HG02588 (cell line): ENCODE data around the gene MED13.
"Not testable (repeated sequence)": the region's sequence is repeated elsewhere in the genome, so short reads cannot be mapped to it uniquely, and the experiment has no call there.

Experiments used
- ATAC-seq: cut with Tn5 transposase; IDR thresholded peaks from one replicate; pipeline ENCODE4 v1.9.1; 2021; ENCODE audit warnings: mild to moderate bottlenecking, moderate library complexity; ENCODE audit not compliant: unreplicated experiment

The MED13 gene

DNA sequence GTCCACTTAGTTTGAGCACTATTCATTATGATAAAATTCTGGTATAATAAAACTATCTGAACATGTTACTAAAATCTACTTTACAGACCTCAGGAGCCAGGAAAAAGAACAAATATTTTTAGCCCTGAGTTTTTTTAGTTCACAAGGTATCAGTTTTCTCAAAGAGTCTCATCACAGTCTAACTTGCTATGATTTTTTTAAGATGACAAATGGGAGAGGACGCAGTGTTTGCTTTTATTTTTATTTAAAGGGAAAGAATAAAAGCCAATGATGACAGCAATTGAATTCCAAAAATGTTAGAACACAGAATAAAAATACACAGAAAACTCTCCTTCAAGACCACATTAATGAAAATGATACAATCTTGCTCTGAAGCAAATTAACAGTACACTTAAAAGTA is 7.4 kb downstream of the MED13 start:
- ATAC-seq = no peak

DNA sequence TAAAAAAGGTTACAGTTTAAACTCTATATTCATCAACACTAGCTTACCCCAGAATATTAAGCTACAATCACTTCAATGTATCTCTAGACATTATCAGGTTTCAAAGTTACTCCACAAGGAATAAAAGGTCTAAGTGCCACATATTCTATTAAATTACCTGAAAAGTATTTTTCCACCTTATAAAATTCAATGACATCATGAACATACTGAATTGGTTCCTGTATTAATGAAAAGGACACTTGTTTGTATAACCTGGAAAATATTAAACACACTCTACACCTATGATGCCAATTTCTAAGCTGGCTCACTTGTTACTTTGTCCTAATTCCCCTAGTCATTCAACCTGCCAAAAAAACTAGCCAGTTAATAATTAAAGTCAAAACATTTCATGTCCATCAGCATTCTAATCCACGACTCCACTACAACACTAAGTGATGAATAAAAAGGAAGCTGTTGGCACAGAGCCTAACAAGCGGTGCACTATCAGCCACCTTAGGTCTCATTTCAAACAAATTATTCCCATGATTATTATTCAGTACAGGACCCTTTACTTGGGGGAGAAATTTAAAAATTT is 12.2 kb downstream of the MED13 start:
- ATAC-seq = no peak

DNA sequence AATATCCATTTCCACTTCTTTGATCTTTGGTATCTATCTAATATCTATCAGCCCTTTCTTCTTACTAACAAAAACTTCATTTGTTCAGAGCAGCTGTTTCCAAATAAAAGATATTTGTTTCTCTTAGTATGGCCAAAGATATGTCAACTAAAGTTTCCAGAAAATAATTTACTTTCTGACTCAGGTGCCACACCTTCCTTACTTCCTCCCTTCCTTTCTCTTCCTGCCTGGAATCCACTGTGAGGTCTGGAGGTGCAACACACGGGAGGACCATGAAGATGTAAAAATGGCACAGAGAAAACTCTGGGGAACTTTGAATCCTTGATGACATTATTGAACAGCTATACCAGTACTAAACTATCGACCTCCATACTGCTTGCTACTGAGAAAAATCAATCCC is 14.0 kb downstream of the MED13 start:
- no peak for ATAC-seq

DNA sequence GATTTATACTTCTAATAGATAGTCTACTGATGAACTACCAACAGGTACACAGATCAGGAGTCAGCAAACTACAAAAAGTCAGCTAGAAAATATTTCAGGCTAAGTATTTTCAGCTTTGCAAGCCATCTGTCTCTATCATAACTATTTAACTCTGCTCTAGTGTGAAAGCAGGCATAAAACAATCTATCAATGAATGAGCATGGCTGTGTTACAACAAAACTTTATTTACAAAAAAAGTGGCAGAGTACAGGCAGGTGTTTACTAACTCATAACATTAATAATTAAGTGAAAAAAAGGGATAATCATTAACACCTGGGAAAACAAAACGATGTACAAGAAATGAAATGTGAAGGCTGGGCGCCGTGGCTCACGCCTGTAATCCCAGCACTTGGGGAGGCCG is 15.8 kb downstream of the MED13 start:
- no peak for ATAC-seq

GRCh38 chr17:62048262-62048661 is 16.8 kb downstream of the MED13 start:
- ATAC-seq = no peak

DNA sequence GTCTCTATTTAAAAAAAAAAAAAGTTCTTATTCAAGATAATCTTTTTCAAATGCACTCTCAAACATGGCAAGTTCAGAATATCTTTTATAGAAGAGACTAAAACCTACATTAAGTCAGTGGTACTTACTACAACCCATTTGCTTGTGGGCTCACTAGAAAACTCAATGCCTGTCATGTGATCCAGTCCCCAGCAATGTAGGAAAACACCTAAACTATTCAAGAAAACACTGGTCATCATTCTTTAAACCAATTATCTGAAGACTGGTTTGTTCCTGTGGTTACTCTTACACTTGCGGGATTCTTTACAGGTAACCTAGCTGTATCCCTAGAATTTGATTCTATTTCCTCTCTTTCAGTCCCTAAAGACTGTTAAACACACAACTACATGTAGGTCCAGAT is 19.6 kb downstream of the MED13 start:
- ATAC-seq = no peak

GRCh38 chr17:62045109-62045508 is 20.0 kb downstream of the MED13 start:
- ATAC-seq = no peak

- ATAC-seq = no peak
Measured at GRCh38 chr17:62043602-62044001, 21.5 kb downstream of the MED13 start.

GRCh38 chr17:62043140-62043539 is 21.9 kb downstream of the MED13 start:
- ATAC-seq = no peak

- no peak for ATAC-seq
Measured at GRCh38 chr17:62038248-62038647, 26.8 kb downstream of the MED13 start.

- no peak for ATAC-seq
Measured at GRCh38 chr17:62033317-62033716, 31.8 kb downstream of the MED13 start.

GRCh38 chr17:62032480-62032879 is 32.6 kb downstream of the MED13 start:
- ATAC-seq = no peak

DNA sequence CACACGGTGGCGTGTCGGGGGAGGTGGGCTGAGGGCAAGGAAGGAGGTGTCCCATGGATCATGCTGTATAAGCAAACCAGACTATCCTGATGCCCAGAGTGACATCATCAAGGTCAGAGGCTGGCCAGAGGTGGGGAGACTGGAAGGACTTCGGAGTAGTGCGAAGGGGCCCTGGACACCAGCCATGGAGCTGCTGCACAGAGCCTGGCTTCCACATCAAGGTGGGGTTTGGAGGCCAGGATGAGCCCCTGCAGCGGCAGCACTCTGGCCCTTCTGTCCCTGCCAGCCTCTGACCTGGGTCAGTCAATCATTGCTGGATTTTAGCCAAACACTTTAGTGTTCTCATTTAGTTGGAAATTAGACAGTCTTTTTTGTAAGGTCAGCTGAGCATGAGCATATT is 34.8 kb downstream of the MED13 start:
- ATAC-seq = no peak

GRCh38 chr17:62024866-62025265 is 40.2 kb downstream of the MED13 start:
- no peak for ATAC-seq

- ATAC-seq = no peak
Measured at GRCh38 chr17:62017912-62018311, 47.2 kb downstream of the MED13 start.

- ATAC-seq = no peak
Measured at GRCh38 chr17:62017496-62017895, 47.6 kb downstream of the MED13 start.

DNA sequence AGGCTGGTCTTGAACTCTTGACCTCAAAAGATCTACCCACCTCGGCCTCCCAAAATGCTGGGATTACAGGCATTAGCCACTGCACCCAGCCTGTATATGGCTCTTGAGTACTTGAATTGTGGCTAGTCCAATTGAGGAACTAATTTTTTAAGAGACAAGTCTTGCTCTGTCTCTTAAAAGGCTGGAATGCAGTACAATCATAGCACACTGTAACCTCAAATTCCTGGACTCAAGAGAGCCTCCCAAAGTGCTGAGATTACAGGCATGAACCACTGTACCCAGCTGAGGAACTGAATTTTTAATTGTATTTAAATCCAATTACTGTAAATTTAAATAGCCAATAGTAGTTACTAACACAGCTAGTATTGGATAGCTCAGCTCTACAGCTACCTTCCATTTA is 50.6 kb downstream of the MED13 start:
- no peak for ATAC-seq

DNA sequence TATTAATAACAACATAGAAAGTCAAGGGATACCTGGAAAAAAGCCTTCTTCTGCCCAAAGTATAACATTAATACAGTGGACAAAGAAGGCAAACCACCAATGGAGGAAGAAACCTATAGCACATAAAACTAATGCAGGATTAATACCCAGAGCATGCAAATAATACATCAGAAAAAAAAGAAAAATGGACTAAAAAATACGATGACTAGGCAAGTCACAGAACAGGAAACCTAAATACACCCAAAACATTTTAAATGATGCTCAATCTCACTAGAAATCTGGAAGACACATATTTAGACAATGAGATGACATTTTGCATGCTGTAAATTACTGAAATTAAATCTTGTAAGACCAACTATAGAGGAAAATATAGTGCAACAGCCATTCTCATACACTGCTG is 55.9 kb downstream of the MED13 start:
- no peak for ATAC-seq

GRCh38 chr17:62008294-62008693 is 56.8 kb downstream of the MED13 start:
- no peak for ATAC-seq

DNA sequence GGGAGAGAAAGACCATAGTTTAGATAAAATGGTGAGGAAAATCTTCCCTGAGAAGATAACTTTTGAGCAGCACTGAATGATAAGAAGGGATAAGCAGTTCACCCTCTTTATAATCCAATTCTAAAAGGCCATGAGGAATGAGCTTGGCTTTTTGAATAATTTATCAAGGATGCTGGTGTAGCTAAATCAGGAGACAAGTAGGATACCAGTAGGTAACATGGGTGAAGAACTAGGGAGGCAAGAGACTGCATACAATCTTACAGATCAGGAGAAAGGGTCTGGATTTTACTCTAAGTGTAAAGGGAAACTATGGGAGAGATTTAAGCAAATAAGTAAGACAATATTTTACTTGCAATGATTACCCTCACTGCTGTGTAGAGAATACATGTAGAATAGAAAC is 60.7 kb downstream of the MED13 start:
- ATAC-seq = no peak

- not testable (repeated sequence) for ATAC-seq
Measured at GRCh38 chr17:62003141-62003540, 61.9 kb downstream of the MED13 start.

- no peak for ATAC-seq
Measured at GRCh38 chr17:62001105-62001504, 64.0 kb downstream of the MED13 start.

DNA sequence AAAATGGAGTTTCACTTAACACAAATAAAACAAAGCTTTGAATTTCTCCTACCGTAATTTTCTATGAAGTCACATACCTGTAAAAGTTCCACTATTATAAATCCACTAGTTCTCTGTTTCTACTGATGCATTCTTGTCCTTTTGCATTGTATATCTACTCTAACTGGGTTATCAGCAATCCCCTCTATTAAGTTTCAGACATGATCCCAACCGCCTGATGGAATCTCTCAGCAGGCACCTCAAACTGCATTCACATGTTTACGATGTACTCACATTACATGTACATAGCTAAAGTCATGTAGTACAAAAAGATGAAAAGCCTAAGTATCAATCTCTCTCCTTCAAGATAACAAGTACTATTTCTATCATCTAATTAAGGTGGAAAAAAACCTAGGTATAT is 64.9 kb downstream of the MED13 start:
- no peak for ATAC-seq

DNA sequence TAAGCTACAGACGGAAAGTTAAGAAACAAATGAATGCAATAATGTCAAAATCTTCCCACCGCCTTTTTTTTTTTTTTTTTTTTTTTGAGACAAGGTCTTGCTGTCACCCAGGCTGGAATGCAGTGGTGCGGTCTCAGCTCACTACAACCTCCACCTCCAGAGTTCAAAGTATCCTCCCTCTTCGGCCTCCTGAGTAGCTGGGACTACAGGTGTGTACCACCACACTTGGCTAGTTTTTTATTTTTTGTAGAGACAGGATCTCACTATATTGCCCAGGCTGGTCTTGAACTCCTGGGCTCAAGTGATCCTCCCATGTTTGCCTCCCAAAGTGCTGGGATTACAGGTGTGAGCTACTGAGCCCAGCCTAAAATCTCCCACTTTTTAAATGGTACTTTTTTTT is 66.5 kb downstream of the MED13 start:
- not testable (repeated sequence) for ATAC-seq
